IPS-NIHi11 (cell line): ENCODE data around the gene PHACTR3.

Experiments
- DNase-seq: peaks from one replicate; pipeline ENCODE4 v3.0.0; 2012; ENCODE audit warnings: mixed read lengths, low spot score

Gene PHACTR3

GRCh38 chr20:59802471-59803221, 198.3 kb downstream of the PHACTR3 start:
- DNase-seq = no peak

GRCh38 chr20:59804347-59804746, 200.0 kb downstream of the PHACTR3 start:
- DNase-seq = no peak

- DNase-seq = no peak
These were observed 200.7 kb downstream of the PHACTR3 start for GRCh38 chr20:59804871-59805665.

GRCh38 chr20:59805786-59806577, 201.6 kb downstream of the PHACTR3 start:
- no peak for DNase-seq

- no peak for DNase-seq
These were observed 202.2 kb downstream of the PHACTR3 start for GRCh38 chr20:59806578-59806975.

- DNase-seq = no peak
These were observed 203.8 kb downstream of the PHACTR3 start for GRCh38 chr20:59807909-59808728.

GRCh38 chr20:59808729-59809381, 204.5 kb downstream of the PHACTR3 start:
- no peak for DNase-seq

- DNase-seq = no peak
These were observed 205.5 kb downstream of the PHACTR3 start for GRCh38 chr20:59809630-59810448.

- DNase-seq = no peak
These were observed 206.3 kb downstream of the PHACTR3 start for GRCh38 chr20:59810449-59811187.

GRCh38 chr20:59811681-59812171, 207.4 kb downstream of the PHACTR3 start:
- no peak for DNase-seq

- no peak for DNase-seq
These were observed 208.2 kb downstream of the PHACTR3 start for GRCh38 chr20:59812286-59813125.

- no peak for DNase-seq
These were observed 209.0 kb downstream of the PHACTR3 start for GRCh38 chr20:59813126-59813947.

- no peak for DNase-seq
These were observed 209.9 kb downstream of the PHACTR3 start for GRCh38 chr20:59813948-59814839.

- DNase-seq = no peak
These were observed 210.6 kb downstream of the PHACTR3 start for GRCh38 chr20:59814840-59815340.

GRCh38 chr20:59816146-59816738, 211.9 kb downstream of the PHACTR3 start:
- DNase-seq = no peak

- DNase-seq = no peak
These were observed 213.1 kb downstream of the PHACTR3 start for GRCh38 chr20:59817406-59817805.
